Rectal smooth muscle tissue (tissue), 1 donor: ENCODE results near the gene ATXN3L.

Source experiments
- H3K27ac ChIP-seq: one replicate; pipeline ENCODE4 v1.7.0; 2013; ENCODE audit warnings: low read depth, low read length, inconsistent platforms
- H3K27me3 ChIP-seq: one replicate; pipeline ENCODE4 v1.7.0; 2013; ENCODE audit warnings: low read length; ENCODE audit not compliant: control insufficient read depth, insufficient read depth
- H3K36me3 ChIP-seq: one replicate; pipeline ENCODE4 v1.7.0; 2013; ENCODE audit warnings: low read length; ENCODE audit not compliant: control insufficient read depth, insufficient read depth
- H3K4me1 ChIP-seq: one replicate; pipeline ENCODE4 v1.7.0; 2013; ENCODE audit warnings: low read length; ENCODE audit not compliant: control insufficient read depth, insufficient read depth
- H3K4me3 ChIP-seq: one replicate; pipeline ENCODE4 v1.7.0; 2013; ENCODE audit warnings: low read length
- H3K9ac ChIP-seq: one replicate; pipeline ENCODE4 v1.7.0; 2013; ENCODE audit warnings: low read length

ATXN3L gene

GRCh38 chrX:13279279-13280018 is 40.4 kb downstream of the ATXN3L start:
- Histone ChIP-seq H3K9ac (no peak overlapping the region), H3K36me3 (no peaks in the 10 kb centered on the region), H3K4me3 (no peak overlapping the region), H3K27me3 (no peaks in the 10 kb centered on the region), H3K4me1 (no peaks in the 10 kb centered on the region), H3K27ac (no peak overlapping the region)

- H3K36me3 ChIP-seq = no peaks in the 10 kb centered on the region
- no peak overlapping the region for H3K4me3 ChIP-seq
- H3K27me3 ChIP-seq = no peaks in the 10 kb centered on the region
- no peak overlapping the region for H3K9ac ChIP-seq
- H3K27ac ChIP-seq = no peak overlapping the region
- no peaks in the 10 kb centered on the region for H3K4me1 ChIP-seq
Measured at GRCh38 chrX:13277539-13277938, 42.3 kb downstream of the ATXN3L start.

- Histone ChIP-seq H3K36me3 (no peaks in the 10 kb centered on the region), H3K27ac (no peak overlapping the region), H3K27me3 (no peaks in the 10 kb centered on the region)
Measured at GRCh38 chrX:13276991-13277390, 42.9 kb downstream of the ATXN3L start.

GRCh38 chrX:13275031-13275430 is 44.8 kb downstream of the ATXN3L start:
- no peaks in the 10 kb centered on the region for H3K27me3 ChIP-seq
- no peaks in the 10 kb centered on the region for H3K36me3 ChIP-seq
- no peak overlapping the region for H3K27ac ChIP-seq
- no peak overlapping the region for H3K9ac ChIP-seq
- no peaks in the 10 kb centered on the region for H3K4me1 ChIP-seq
- H3K4me3 ChIP-seq = no peak overlapping the region

More at GRCh38 chrX:13276991-13277390, 42.9 kb downstream of the ATXN3L start:
- Histone ChIP-seq H3K9ac (no peak overlapping the region), H3K4me3 (no peak overlapping the region), H3K4me1 (no peaks in the 10 kb centered on the region)

- no peaks in the 10 kb centered on the region for H3K4me1 ChIP-seq
- H3K4me3 ChIP-seq = no peak overlapping the region
- H3K9ac ChIP-seq = no peak overlapping the region
- no peaks in the 10 kb centered on the region for H3K27me3 ChIP-seq
- H3K36me3 ChIP-seq = no peaks in the 10 kb centered on the region
- H3K27ac ChIP-seq = no peak overlapping the region
Measured at GRCh38 chrX:13272426-13272825, 47.4 kb downstream of the ATXN3L start.

GRCh38 chrX:13271511-13271910 is 48.3 kb downstream of the ATXN3L start:
- Histone ChIP-seq H3K4me1 (no peaks in the 10 kb centered on the region), H3K4me3 (no peak overlapping the region), H3K9ac (no peak overlapping the region), H3K27me3 (no peaks in the 10 kb centered on the region), H3K27ac (no peak overlapping the region), H3K36me3 (no peaks in the 10 kb centered on the region)

GRCh38 chrX:13270360-13270759 is 49.5 kb downstream of the ATXN3L start:
- H3K9ac ChIP-seq = no peak overlapping the region
- no peak overlapping the region for H3K4me3 ChIP-seq
- H3K4me1 ChIP-seq = no peaks in the 10 kb centered on the region
- no peaks in the 10 kb centered on the region for H3K27me3 ChIP-seq
- H3K27ac ChIP-seq = no peak overlapping the region
- no peaks in the 10 kb centered on the region for H3K36me3 ChIP-seq

- no peaks in the 10 kb centered on the region for H3K27me3 ChIP-seq
- no peak overlapping the region for H3K27ac ChIP-seq
- H3K4me1 ChIP-seq = no peaks in the 10 kb centered on the region
- H3K9ac ChIP-seq = no peak overlapping the region
- no peaks in the 10 kb centered on the region for H3K36me3 ChIP-seq
- no peak overlapping the region for H3K4me3 ChIP-seq
Measured at GRCh38 chrX:13268874-13269273, 51.0 kb downstream of the ATXN3L start.
